ENCODE results near the gene MCU. TPM values are rescaled to one million over a fixed set of nuclear protein-coding genes. Genes with fewer than 3 reads are reported as not detected.

The MCU gene
- total RNA-seq, 1 donor = 42.7 TPM

- peak overlapping the region; percentile 70 for H3K27ac ChIP-seq (ENCODE audit: low read depth, low read length)
- H4K20me1 ChIP-seq (ENCODE audit: insufficient read depth, low read length) = no peaks in the 10 kb centered on the region
- peak overlapping the region; percentile 79 for H3K4me2 ChIP-seq (ENCODE audit: insufficient read depth, low read length)
- peak overlapping the region; percentile 60 for H3K4me3 ChIP-seq (ENCODE audit: insufficient read depth, low read length)
- TF ChIP-seq CTCF (IDR thresholded peaks at IDR 0.05; ENCODE audit: extremely low read depth, low read depth, low read length) = no peak
- no peaks in the 10 kb centered on the region for H3K36me3 ChIP-seq (ENCODE audit: insufficient read depth, low read length)
- peak overlapping the region; percentile 7 for H2AFZ ChIP-seq (ENCODE audit: low read length)
- no peaks in the 10 kb centered on the region for H3K9me3 ChIP-seq (ENCODE audit: low read depth, low read length)
- H3K4me1 ChIP-seq (ENCODE audit: insufficient read depth, low read length) = peaks cover 20% of the 10 kb centered on the region
- H3K27me3 ChIP-seq (ENCODE audit: insufficient read depth, low read length) = no peaks in the 10 kb centered on the region
- peaks cover 19% of the 10 kb centered on the region for H3K79me2 ChIP-seq (ENCODE audit: insufficient read depth, low read length)
- peak; percentile 18 for DNase-seq (ENCODE audit: insufficient read length, low spot score, missing footprints)
Measured at GRCh38 chr10:72802763-72803505, 111.0 kb downstream of the MCU start.

GRCh38 chr10:72808001-72808400, 116.1 kb downstream of the MCU start:
- Histone ChIP-seq H3K27me3 (ENCODE audit: insufficient read depth, low read length) (no peaks in the 10 kb centered on the region), H3K27ac (ENCODE audit: low read depth, low read length) (no peak overlapping the region), H3K9me3 (ENCODE audit: low read depth, low read length) (no peaks in the 10 kb centered on the region), H3K79me2 (ENCODE audit: insufficient read depth, low read length) (peaks cover 33% of the 10 kb centered on the region), H3K4me2 (ENCODE audit: insufficient read depth, low read length) (no peak overlapping the region), H3K36me3 (ENCODE audit: insufficient read depth, low read length) (no peaks in the 10 kb centered on the region), H4K20me1 (ENCODE audit: insufficient read depth, low read length) (no peaks in the 10 kb centered on the region), H3K4me1 (ENCODE audit: insufficient read depth, low read length) (peaks cover 14% of the 10 kb centered on the region), H3K4me3 (ENCODE audit: insufficient read depth, low read length) (no peak overlapping the region), H2AFZ (ENCODE audit: low read length) (no peak overlapping the region)
- DNase-seq (ENCODE audit: insufficient read length, low spot score, missing footprints) = no peak
- TF ChIP-seq CTCF (IDR thresholded peaks at IDR 0.05; ENCODE audit: extremely low read depth, low read depth, low read length) = no peak

- Histone ChIP-seq H4K20me1 (ENCODE audit: insufficient read depth, low read length) (no peaks in the 10 kb centered on the region), H3K4me1 (ENCODE audit: insufficient read depth, low read length) (peaks cover 17% of the 10 kb centered on the region), H3K36me3 (ENCODE audit: insufficient read depth, low read length) (no peaks in the 10 kb centered on the region), H3K4me2 (ENCODE audit: insufficient read depth, low read length) (no peak overlapping the region), H2AFZ (ENCODE audit: low read length) (no peak overlapping the region), H3K79me2 (ENCODE audit: insufficient read depth, low read length) (peaks cover 33% of the 10 kb centered on the region), H3K27me3 (ENCODE audit: insufficient read depth, low read length) (no peaks in the 10 kb centered on the region), H3K27ac (ENCODE audit: low read depth, low read length) (no peak overlapping the region), H3K9me3 (ENCODE audit: low read depth, low read length) (no peaks in the 10 kb centered on the region), H3K4me3 (ENCODE audit: insufficient read depth, low read length) (no peak overlapping the region)
- DNase-seq (ENCODE audit: insufficient read length, low spot score, missing footprints) = no peak
- TF ChIP-seq CTCF (IDR thresholded peaks at IDR 0.05; ENCODE audit: extremely low read depth, low read depth, low read length) = no peak
Measured at GRCh38 chr10:72809006-72809405, 117.1 kb downstream of the MCU start.

GRCh38 chr10:72810976-72811375, 119.0 kb downstream of the MCU start:
- DNase-seq (ENCODE audit: insufficient read length, low spot score, missing footprints) = no peak
- H3K4me1 ChIP-seq (ENCODE audit: insufficient read depth, low read length) = peaks cover 26% of the 10 kb centered on the region
- H3K4me2 ChIP-seq (ENCODE audit: insufficient read depth, low read length) = no peak overlapping the region
- H3K79me2 ChIP-seq (ENCODE audit: insufficient read depth, low read length) = peaks cover 29% of the 10 kb centered on the region
- no peaks in the 10 kb centered on the region for H3K27me3 ChIP-seq (ENCODE audit: insufficient read depth, low read length)
- no peaks in the 10 kb centered on the region for H4K20me1 ChIP-seq (ENCODE audit: insufficient read depth, low read length)
- no peaks in the 10 kb centered on the region for H3K9me3 ChIP-seq (ENCODE audit: low read depth, low read length)
- H2AFZ ChIP-seq (ENCODE audit: low read length) = no peak overlapping the region
- no peaks in the 10 kb centered on the region for H3K36me3 ChIP-seq (ENCODE audit: insufficient read depth, low read length)
- no peak overlapping the region for H3K4me3 ChIP-seq (ENCODE audit: insufficient read depth, low read length)
- H3K27ac ChIP-seq (ENCODE audit: low read depth, low read length) = no peak overlapping the region
- TF ChIP-seq CTCF (IDR thresholded peaks at IDR 0.05; ENCODE audit: extremely low read depth, low read depth, low read length) = no peak

Data from osteoblast (primary cell).